GM18861 (cell line): ENCODE data around the gene FAM133A.

Experiments
- ATAC-seq: cut with Tn5 transposase; IDR thresholded peaks from one replicate; pipeline ENCODE4 v1.9.1; 2021; ENCODE audit not compliant: unreplicated experiment

FAM133A gene

DNA sequence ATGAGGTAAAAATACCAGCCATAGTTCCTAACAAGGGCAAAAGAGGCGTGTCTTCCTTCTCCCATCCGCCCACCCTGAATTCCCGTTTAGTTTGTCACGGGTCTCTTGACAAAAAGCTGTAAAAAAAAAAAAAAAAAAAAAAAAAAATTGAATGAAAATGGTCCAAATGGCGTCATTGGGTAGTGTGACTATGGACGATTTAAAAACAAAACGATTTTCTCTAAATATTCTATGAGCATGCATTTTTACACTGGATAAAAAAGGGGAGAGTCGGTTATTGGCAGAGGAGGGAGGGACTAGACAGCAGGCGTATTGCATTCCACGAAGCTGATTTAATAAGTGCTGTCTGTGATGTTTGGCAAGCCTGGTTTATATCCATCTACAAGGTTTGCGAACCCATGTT, at the start of gene FAM133A:
FAM133A (plus strand) TSS at position 338 of the 403 bp plus-strand sequence. CDS start 35,214 bp downstream, outside the sequence.
- no peak for ATAC-seq

DNA sequence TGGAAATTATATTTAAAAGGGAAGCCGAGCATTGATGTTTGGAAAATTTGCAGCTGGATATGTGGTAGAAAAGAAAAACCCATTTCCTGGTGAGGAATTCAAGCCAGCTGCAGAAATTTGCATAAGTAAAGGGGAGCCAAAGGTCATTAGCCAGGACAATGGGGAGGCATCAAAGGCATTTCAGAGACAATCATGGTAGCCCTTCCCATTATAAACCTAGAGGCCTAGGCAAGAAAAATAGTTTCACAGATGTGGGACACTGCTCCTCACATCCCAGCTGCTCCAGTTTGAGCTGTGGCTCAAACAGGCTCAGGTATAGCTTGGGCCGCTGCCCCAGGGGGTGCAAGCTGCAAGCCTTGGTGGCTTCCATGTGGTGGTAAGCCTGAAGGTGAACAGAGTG, 36.4 kb upstream of the FAM133A start:
- no peak for ATAC-seq

DNA sequence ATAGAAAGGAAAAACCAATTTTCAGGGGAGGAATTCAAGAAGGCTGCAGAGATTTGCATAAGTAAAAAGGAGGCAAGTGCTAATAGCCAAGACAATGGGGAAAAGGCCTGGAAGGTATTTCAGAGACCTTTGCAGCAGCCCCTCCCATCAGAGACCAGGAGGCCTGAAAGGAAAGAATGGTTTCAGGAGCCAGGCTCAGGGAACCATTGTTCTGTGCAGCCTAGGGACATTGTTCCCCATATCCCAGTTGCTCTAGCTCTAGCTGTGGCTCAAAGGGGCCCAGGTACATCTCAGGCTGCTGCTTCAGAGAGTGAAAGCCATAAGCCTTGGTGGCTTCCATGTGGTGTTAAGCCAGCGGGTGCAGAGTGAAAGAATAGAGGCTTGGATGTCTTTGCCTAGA, 24.6 kb upstream of the FAM133A start:
- ATAC-seq: no peak

DNA sequence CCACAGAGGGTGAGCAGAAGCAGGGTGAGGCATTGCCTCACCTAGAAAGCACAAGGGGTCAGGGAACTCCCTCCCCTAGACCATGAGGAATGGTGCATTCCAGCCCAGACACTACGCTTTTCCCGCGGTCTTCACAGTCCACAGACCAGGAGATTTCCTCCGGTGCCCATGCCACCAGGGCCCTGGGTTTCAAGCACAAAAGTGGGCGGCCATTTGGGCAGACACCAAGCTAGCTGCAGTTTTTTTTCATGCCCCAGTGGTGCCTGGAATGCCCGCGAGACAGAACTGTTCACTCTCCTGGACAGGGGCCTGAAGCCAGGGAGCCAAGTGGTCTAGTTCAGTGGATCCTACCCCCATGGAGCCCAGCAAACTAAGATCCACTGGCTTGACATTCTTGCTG, 13.4 kb upstream of the FAM133A start:
- no peak for ATAC-seq

DNA sequence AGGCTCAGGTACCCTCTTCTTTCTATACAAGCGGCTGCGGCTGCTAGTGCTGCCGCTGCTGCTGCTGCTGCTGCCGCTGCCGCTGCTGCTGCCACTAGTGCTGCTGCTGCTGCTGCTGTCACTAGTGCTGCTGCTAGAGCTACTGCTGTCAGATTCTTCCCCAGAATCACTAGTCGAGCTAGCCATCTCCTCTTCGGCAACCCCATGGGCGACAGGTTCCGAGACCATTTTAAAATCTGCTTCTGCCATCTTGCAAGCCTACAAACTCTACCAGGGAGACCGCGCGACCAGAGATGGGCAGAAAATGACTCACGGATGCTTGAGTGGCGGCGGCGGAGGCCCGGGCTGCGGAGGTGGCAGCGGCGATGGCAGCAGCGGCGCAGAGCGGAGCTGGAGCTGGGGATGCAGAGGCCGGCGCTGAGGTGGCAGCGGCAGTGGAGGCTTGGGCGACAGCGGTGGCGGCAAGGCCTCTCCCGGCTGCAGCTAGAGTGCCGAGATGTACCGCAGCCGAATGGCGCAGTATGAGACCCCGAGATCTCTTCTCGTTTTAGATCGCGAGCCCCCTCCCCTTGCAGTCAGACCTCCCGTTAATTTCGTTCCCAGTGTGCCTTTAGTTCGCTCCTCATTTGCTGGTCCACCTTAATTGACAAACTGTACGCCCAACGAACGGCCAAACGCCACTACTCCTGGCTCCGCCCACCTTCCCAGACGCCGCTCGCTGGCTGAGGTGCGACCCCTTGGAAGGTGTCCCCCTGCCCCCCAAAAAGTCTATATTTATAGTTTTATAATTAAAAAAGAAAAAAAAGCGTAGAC, 744 bp upstream of the FAM133A start, which contains the start of gene NAP1L3:
NAP1L3 (minus strand) TSS at position 523 of the 813 bp plus-strand sequence; CDS start at position 249, 274 bp downstream.
- no peak for ATAC-seq

DNA sequence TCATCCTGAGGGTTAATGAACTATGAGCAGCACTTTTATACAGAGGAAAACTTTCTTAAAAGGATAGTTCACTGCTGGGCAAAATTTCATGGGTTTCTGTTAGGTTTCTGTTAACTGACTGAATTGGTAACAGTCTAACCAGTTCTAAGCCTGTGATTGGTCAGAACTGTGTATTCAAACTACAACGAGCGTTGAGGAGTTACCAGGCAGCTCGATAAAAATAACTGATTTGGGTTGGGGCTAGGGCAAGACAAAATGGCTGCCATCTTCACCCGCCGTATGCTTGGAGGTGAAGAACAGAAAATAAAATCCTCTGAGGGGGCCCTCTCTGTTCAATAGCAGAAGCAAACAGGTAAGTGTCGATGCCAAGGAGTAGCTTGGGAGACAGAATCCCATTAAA, 22.0 kb downstream of the FAM133A start:
- no peak for ATAC-seq

DNA sequence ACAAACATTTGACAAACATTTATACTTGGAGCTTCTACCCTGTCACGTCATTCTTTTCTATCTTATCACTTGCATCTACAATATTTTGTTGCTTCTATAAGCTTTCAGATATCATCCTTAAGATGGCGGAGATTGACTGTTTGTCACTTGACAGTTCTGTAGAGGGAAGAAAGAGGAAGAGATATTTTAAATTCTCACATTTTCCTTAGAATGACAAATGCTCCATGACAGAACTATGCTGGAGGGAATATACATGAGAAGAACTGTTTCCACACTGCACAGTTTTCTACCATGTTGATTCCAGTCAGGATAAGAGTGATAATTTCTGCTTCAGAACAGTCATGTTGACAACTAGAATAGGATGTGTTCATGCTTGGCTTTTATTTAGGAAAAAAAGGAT, 29.7 kb downstream of the FAM133A start:
- ATAC-seq: no peak

DNA sequence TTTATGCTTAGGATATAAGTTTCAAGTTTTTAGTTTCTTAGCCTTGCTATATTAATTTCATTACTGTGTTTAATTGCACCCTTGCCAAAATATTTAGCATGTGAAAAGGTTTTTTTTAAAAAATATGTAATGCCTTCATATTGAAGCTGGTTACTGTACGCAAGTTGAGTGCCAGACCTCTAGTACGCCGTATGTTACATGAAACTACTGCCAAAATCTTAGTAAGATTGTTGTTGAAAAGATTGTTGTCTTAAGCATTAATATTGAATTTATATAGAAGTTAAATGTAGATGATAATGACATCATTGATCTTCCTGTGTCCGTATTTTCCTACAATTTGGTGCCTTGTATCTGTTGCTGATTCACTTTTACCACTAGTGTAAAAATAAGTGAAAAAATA, 37.1 kb downstream of the FAM133A start:
- no peak for ATAC-seq

DNA sequence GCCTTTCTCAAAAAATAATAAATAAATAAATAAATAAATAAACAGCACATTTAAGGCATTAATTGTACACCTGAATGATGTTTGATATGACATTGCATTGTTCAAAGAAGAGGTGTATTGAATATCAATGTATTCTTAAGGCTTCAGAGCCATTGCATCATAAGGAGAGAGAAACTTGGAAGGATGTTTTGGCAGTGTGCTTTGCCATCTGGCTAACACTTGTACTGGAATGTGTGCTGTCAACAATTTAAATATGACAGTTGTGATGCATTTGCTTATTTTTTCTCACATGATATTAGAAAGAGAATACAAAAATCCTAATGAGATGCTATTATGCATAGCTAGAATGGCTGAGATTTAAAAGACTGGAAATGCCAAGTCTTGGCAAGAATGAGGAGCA, 67.8 kb downstream of the FAM133A start:
- no peak for ATAC-seq

DNA sequence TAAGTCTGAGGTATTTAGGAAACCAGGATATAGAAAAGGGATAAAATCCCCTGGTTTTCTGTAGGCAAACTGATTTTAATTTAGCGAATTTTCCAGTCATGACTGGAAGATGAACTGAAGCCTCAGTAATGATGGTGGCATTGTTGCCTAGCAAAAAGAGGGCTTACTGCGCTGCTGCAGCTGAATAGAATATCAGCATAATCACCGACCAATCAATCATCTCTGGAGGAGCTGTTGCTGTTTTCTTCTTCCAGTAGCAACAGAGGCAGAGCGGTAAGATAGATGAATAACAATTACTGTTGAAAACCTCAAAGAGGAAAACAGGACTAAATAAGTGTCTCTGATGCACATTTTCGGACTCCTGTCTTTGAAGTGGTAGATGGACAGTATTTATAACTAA, 86.2 kb downstream of the FAM133A start:
- no peak for ATAC-seq
